Activated CD4-positive, alpha-beta T cell treated with anti-CD3 and anti-CD28 coated beads, Interleukin-2, amount 50 U/mL, for 4 hours (primary cell): ENCODE results near the gene GRM5.

ENCODE experiments used
- DNase-seq, 2 experiments: peaks; one replicate each; pipeline ENCODE4 v3.0.0-alpha.2; 2020

The GRM5 gene

GRCh38 chr11:88603091-88603867 lies 462.5 kb downstream of the GRM5 start:
- DNase-seq = no peak

GRCh38 chr11:88597387-88597786 lies 468.4 kb downstream of the GRM5 start:
- no peak for DNase-seq

DNA sequence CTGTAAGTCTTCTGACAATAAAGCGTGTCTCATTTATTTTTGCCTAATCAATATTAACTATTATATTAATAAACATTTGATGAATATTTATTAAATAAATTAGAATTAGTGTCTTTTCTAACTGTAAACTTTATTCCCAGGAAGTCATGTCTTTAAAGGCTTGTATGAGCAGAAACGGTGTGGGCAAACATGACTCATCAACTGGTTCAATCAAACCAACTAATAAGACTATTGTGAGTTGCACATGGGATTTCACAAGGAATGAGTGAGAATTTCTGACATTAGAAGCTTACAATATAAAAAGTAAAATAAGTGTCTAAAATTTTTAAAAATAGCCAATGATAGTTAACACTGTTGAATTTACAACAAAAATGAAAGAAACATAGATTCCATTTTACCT lies 469.0 kb downstream of the GRM5 start:
- no peak for DNase-seq

- DNase-seq = no peak
Measured at GRCh38 chr11:88594274-88594950, 471.4 kb downstream of the GRM5 start.

GRCh38 chr11:88590361-88590760 lies 475.4 kb downstream of the GRM5 start:
- no peak for DNase-seq

- DNase-seq = no peak
Measured at GRCh38 chr11:88583251-88583650, 482.5 kb downstream of the GRM5 start.

DNA sequence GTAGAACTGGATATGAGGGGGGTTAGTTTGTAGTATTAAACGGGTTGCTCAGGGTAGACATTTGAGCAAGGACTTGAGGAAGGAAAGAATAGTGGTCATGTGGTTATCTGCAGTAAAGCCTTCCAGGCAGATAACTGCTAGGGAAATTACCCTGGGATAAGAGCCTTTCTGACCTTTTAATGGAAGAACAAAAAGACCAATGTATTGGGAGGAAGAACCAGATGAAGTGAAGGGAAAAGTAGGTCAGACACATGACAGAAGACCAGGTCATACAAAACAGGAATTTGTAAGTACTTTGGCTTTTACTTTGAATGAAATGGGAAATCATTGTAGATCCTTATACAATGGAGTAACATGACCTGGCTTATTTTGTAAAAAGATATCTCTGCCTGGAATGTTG lies 486.3 kb downstream of the GRM5 start:
- no peak for DNase-seq

- no peak for DNase-seq
Measured at GRCh38 chr11:88576741-88577140, 489.0 kb downstream of the GRM5 start.

GRCh38 chr11:88575916-88576315 lies 489.9 kb downstream of the GRM5 start:
- DNase-seq = no peak

- DNase-seq = no peak
Measured at GRCh38 chr11:88569342-88569741, 496.4 kb downstream of the GRM5 start.

GRCh38 chr11:88555829-88556202 lies 510.0 kb downstream of the GRM5 start:
- DNase-seq = no peak

- no peak for DNase-seq
Measured at GRCh38 chr11:88555018-88555828, 510.6 kb downstream of the GRM5 start.

DNA sequence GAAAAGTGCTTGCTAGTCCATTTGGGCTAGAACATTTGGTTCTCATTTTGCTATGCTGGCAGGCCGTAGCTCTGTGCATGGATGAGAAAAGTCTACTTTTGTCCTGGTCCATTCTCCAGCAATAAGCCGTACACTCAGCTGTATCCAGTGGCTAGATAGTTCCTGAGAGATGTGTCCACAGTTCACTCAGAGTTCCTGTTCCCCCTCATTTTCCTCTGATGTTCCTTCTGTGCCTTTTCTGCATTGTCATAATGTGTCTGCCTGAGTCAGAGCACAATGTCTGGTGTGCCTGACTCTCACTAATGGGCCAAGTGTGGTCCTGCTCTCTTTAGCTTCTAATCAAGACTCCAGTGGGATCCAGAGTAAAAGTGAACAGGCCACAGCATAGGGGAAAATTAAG lies 512.6 kb downstream of the GRM5 start:
- no peak for DNase-seq

- DNase-seq = peak in 1 of 2 experiments; percentile 17
Measured at GRCh38 chr11:88552379-88553062, 513.3 kb downstream of the GRM5 start.

DNA sequence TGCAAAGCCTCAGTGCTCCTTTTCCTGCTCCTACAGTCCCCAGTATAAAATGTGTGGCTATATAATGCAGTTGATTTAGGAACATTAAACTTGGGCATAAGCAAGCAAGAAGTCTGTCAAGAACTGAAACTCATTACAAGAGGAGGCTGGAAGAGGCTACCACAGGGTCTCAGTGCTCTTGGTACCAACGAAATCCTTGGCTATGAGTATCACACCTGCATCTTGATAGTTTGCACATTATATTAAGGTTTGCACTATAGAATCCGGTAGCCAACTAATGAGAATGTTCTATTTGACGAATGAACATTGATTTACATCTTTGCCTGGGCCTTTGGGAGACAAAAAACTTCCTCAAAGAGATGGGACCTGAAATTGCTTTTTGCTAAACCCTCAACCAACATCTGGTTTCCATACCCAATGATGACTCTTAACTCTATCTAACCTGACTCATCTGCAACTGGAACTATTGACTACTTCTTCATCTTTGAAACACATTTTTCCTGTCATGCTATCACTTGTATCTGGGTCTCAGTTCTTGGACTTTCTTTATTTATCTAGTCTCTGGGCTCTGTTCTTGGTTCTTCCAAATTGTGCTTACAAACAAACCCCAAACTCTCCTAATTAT lies 521.0 kb downstream of the GRM5 start:
- DNase-seq = no peak

GRCh38 chr11:88543902-88544655 lies 521.7 kb downstream of the GRM5 start:
- DNase-seq = peak; percentile 71 to 75

GRCh38 chr11:88541006-88541405 lies 524.8 kb downstream of the GRM5 start:
- DNase-seq = no peak

GRCh38 chr11:88538098-88538497 lies 527.7 kb downstream of the GRM5 start:
- no peak for DNase-seq

DNA sequence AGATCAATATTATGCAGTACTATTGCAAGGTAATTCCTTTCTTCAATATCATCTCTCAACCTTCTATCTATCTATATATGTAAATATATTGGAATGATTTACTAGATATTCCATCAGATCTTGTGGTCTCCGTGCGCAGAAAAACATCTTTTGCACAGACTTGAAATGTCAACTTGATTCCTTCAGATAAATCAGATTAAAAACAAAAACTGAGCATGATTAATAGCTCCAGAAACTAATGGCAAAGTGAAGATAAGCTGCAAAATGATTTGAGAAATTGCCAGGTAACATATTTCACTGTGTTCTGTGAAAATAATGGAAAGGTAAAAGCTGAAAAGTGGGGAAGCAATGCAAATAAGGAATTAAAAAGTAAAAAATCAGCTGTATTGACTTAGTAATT lies 528.2 kb downstream of the GRM5 start:
- DNase-seq = no peak

GRCh38 chr11:88536616-88537265 lies 529.0 kb downstream of the GRM5 start:
- no peak for DNase-seq

- DNase-seq = no peak
Measured at GRCh38 chr11:88535916-88536547, 529.8 kb downstream of the GRM5 start.
